Endothelial cell (in vitro differentiated cells): ENCODE results near the gene TDP1. TPM values are rescaled to one million over a fixed set of nuclear protein-coding genes. Genes with fewer than 3 reads are reported as not detected.

Source experiments
- DNase-seq: peaks from one replicate; pipeline ENCODE4 v3.0.0; 2021; ENCODE audit warnings: low spot score
- H3K27ac Mint-ChIP-seq: one replicate; pipeline ENCODE4 v1.8.0; 2021; ENCODE audit warnings: mixed read lengths, inconsistent platforms; ENCODE audit not compliant: unreplicated experiment
- H3K27me3 Mint-ChIP-seq: one replicate; pipeline ENCODE4 v1.8.0; 2021; ENCODE audit warnings: mild to moderate bottlenecking, moderate library complexity, mixed read lengths, inconsistent platforms; ENCODE audit not compliant: unreplicated experiment
- H3K36me3 Mint-ChIP-seq: one replicate; pipeline ENCODE4 v1.8.0; 2021; ENCODE audit warnings: mild to moderate bottlenecking, low read depth, mixed read lengths, inconsistent platforms; ENCODE audit not compliant: unreplicated experiment
- H3K4me1 Mint-ChIP-seq: one replicate; pipeline ENCODE4 v1.8.0; 2021; ENCODE audit warnings: mild to moderate bottlenecking, mixed read lengths, inconsistent platforms; ENCODE audit not compliant: unreplicated experiment
- H3K4me3 Mint-ChIP-seq: one replicate; pipeline ENCODE4 v1.8.0; 2021; ENCODE audit warnings: mild to moderate bottlenecking, mixed read lengths, inconsistent platforms; ENCODE audit not compliant: unreplicated experiment
- H3K9me3 Mint-ChIP-seq: one replicate; pipeline ENCODE4 v1.8.0; 2021; ENCODE audit warnings: mixed read lengths, inconsistent platforms; ENCODE audit not compliant: unreplicated experiment
- CTCF ChIP-seq: fragments of 200-600 bp; sonication (generic); IDR thresholded peaks from one replicate; pipeline ENCODE4 v1.5.0; 2021; ENCODE audit warnings: antibody characterized with exemption; ENCODE audit not compliant: unreplicated experiment
- total RNA-seq: library from RNA; stranded (reverse); fragmentation: NEBNext Ultra II Directional; extraction: Animal tissue kit (Norgen Biotek cat#: 25700); gene quantifications from one replicate; pipeline ENCODE4 v1.2.1, GENCODE V29; 2021; ENCODE audit not compliant: unreplicated experiment

The TDP1 gene
- total RNA-seq, 1 donor from 2014 or later = 34.9 TPM

- Mint-ChIP-seq H3K27ac (no peak overlapping the region), H3K27me3 (no peaks in the 10 kb centered on the region), H3K9me3 (no peaks in the 10 kb centered on the region), H3K36me3 (peaks cover 36% of the 10 kb centered on the region), H3K4me3 (no peak overlapping the region), H3K4me1 (no peaks in the 10 kb centered on the region)
- DNase-seq = no peak
- TF ChIP-seq CTCF = no peak
Observed at GRCh38 chr14:90027842-90028241, 72.1 kb downstream of the TDP1 start.

GRCh38 chr14:90034156-90034555, 78.4 kb downstream of the TDP1 start:
- H3K36me3 Mint-ChIP-seq = peaks cover 28% of the 10 kb centered on the region
- no peak for TF ChIP-seq CTCF
- H3K9me3 Mint-ChIP-seq = no peaks in the 10 kb centered on the region
- H3K4me1 Mint-ChIP-seq = no peaks in the 10 kb centered on the region
- no peaks in the 10 kb centered on the region for H3K27me3 Mint-ChIP-seq
- H3K27ac Mint-ChIP-seq = no peak overlapping the region
- H3K4me3 Mint-ChIP-seq = no peak overlapping the region
- DNase-seq = no peak

GRCh38 chr14:90034835-90035525, 79.3 kb downstream of the TDP1 start:
- no peak for DNase-seq
- Mint-ChIP-seq H3K27ac (no peak overlapping the region), H3K4me3 (no peak overlapping the region), H3K9me3 (no peaks in the 10 kb centered on the region), H3K36me3 (peaks cover 28% of the 10 kb centered on the region), H3K4me1 (no peaks in the 10 kb centered on the region), H3K27me3 (no peaks in the 10 kb centered on the region)
- no peak for TF ChIP-seq CTCF

GRCh38 chr14:90039253-90040010, 83.7 kb downstream of the TDP1 start:
- TF ChIP-seq CTCF = no peak
- peaks cover 2% of the 10 kb centered on the region for H3K27me3 Mint-ChIP-seq
- no peak overlapping the region for H3K4me3 Mint-ChIP-seq
- no peak overlapping the region for H3K27ac Mint-ChIP-seq
- no peaks in the 10 kb centered on the region for H3K4me1 Mint-ChIP-seq
- DNase-seq = no peak
- no peaks in the 10 kb centered on the region for H3K9me3 Mint-ChIP-seq
- peaks cover 20% of the 10 kb centered on the region for H3K36me3 Mint-ChIP-seq

GRCh38 chr14:90040411-90040810, 84.7 kb downstream of the TDP1 start:
- H3K27me3 Mint-ChIP-seq = peaks cover 2% of the 10 kb centered on the region
- no peak overlapping the region for H3K4me3 Mint-ChIP-seq
- no peak overlapping the region for H3K27ac Mint-ChIP-seq
- H3K9me3 Mint-ChIP-seq = no peaks in the 10 kb centered on the region
- no peak for TF ChIP-seq CTCF
- H3K36me3 Mint-ChIP-seq = peaks cover 16% of the 10 kb centered on the region
- no peaks in the 10 kb centered on the region for H3K4me1 Mint-ChIP-seq
- DNase-seq = no peak
